Activated gamma-delta T cell treated with Interleukin-2 at 50 U/mL for 16 hours (primary cell): ENCODE measurements around the gene HERC2.
"Not testable (repeated sequence)": the region's sequence is repeated elsewhere in the genome, so short reads cannot be mapped to it uniquely, and the experiment has no call there.

Source experiments
- DNase-seq: peaks from one replicate; pipeline ENCODE4 v3.0.0-alpha.2; 2020

Gene HERC2

DNA sequence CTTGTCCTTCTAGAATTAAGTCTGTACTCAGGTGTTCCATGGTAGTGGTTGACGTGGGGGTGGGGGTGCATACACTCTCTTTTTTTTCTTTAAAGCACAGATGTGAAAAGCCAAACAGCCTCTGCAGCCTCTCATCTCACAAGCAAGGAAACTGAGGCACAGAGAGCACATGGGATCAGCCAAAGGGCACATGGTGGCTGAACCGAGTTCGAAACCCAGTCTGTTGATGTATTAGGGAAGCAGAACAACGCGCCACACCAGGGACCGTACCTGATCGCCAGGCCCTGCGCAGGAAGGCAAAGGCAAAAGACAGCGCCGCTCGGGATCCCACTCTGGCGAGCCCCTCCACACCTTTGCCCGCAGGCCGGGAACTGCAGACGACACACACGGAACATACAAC lies 47.3 kb downstream of the HERC2 start:
- DNase-seq: no peak

DNA sequence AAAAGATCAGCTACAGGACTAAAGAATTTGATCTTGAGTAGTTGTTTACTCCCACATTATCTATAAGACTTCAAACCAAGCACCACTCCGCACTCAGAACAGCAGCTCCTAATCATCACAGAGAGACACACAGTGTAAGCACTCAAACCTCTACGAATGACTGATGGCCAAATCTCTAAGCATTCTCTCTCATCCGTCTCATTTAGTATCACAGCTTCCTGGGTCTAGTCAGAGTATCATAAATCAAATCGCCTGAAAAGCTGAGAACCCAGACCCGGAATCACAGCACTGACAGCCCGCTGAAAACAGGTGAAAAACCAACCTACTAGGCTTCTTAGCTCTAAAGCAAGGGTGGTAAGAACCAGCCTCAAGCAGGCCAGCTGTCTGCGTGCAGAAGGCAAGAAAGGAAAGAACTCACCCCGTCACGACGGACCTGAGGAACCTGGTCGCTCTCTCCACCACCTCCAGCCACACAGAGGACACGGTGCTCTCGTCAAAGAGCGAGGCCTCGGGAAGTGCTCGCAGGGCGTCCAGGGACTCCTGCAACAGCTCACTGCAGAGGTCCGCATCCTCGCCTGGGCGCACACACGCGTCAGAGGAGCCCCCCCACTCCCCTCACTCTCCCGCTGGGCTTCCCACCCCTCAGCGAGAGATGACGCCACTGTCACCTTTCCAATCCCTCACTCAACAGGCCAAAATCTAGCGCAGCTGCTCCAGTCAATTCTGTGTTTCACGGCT lies 47.9 kb downstream of the HERC2 start:
- DNase-seq: no peak

DNA sequence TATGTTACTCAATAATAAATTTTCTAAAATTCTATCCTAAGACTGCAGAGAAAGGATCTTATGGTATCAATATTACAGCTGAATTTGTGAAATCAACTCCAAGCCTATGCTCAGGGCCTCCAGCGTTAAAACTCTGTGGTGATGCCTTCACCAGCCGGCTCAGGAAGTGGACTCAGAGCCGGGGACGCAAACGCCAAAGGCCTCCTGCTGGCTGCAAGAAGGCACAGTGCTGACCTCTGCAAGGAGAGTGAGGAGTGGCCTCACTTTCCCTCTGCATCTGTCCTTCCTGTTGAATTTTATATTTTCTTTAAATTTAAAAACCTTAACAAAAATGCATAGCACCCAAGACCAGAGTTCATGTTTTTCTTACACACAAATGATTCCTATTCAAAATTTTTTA lies 48.5 kb downstream of the HERC2 start:
- no peak for DNase-seq

DNA sequence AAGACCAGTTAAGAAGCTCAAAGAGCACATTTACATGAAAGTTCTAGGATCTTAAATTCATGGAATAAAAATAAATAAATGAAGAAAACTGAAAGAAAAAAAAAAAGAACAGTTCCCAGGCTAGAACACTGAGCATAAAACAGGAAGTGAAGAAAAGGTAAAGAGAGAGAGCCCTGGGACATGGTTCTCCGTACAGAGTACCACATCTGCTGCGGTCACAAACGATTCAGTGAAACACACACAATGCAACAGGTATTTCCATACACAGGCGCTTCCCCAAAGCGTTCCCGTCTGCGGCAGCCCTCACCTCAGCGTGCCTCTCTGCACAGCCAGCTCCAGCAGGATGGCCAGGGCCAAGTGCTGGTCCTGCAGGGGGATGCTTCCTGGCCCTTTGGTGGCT lies 49.4 kb downstream of the HERC2 start:
- DNase-seq: no peak

DNA sequence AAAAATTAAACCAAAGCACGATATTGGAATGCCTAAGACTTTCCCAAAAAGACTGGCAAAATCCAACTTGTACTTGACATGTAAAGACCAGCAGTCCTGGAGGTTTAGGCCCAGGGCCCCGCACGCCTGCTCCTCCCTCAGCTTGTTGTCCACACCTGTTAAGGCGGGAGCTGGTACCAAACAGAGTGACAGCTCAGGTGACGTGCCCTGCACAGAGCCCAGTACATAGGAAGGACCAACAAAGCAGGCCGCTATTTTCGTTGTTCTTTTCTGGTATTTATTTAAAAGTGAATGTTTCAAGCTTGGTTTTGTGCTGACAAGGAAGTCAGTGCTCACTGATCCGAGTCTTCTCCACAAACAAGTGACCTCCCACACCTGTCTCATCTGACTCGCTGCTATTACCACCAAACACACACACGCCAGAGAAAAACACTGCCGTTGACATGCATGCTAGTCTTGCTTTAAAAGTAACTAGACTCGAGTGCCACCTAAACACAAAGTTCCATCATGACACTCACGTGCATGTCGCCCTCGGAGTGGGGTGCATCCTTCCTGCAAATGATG lies 50.2 kb downstream of the HERC2 start:
- no peak for DNase-seq

DNA sequence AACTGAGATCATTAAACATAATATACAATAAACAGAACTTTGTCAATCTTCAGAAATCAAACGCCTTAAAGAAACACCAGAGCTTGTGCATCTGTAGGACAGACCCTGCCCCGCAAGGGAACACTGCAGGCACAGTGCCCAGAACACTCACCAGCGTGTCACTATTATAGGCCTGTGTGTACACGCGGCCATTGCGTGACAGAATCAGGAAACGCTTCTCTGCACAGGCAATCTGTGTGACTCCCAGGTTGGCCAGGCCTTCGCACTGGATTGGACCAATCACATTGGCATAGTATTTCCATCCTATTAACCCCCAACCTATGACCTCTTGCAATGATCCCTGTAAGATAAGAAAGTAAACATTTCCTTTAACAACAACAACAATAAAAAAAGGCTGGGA lies 52.9 kb downstream of the HERC2 start:
- no peak for DNase-seq

- DNase-seq: no peak
Observed at GRCh38 chr15:28267727-28268126, 54.3 kb downstream of the HERC2 start.

GRCh38 chr15:28265334-28266019 lies 56.5 kb downstream of the HERC2 start:
- no peak for DNase-seq

- DNase-seq: no peak
Observed at GRCh38 chr15:28264166-28264565, 57.8 kb downstream of the HERC2 start.

DNA sequence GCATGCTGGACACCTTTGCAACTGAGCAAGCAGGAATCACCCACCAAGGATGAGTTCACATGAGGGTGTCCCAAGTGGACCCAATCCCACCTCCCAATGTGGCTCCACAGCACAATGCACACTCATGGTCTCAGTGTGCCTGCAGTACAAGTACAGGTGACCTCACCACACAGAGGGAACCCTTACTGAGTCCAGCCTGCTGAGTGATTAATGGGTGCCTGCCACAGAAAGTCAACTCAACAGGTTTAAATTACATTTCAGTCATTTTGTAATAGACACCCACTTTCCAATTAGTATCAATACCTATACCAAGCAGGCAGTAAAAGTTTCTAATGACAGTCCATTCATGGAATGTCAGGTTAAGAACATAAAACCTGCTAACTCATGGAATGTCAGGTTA lies 59.5 kb downstream of the HERC2 start:
- DNase-seq: no peak

GRCh38 chr15:28260722-28261121 lies 61.3 kb downstream of the HERC2 start:
- DNase-seq: no peak

- DNase-seq: no peak
Observed at GRCh38 chr15:28260317-28260716, 61.7 kb downstream of the HERC2 start.

- no peak for DNase-seq
Observed at GRCh38 chr15:28255965-28256364, 66.0 kb downstream of the HERC2 start.

GRCh38 chr15:28252831-28253230 lies 69.1 kb downstream of the HERC2 start:
- DNase-seq: no peak

DNA sequence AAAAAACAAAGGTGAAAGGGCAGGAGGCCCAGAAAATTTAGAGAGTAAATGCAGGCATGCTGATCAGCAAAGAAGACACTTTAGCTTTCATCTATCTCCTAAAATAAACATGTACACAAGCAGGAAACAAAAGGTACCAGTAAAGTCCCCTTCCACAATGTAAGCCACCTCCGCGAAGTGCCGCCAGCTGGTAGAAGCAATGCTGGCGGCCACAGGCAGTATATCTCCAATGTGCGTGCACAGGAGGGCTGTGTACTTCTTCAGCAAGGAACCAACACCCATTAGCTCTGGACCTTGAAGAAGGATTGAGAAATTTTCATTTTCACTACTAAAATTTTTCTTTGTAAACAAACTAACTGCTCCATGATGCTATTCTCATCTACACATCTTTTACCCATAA lies 75.4 kb downstream of the HERC2 start:
- no peak for DNase-seq

DNA sequence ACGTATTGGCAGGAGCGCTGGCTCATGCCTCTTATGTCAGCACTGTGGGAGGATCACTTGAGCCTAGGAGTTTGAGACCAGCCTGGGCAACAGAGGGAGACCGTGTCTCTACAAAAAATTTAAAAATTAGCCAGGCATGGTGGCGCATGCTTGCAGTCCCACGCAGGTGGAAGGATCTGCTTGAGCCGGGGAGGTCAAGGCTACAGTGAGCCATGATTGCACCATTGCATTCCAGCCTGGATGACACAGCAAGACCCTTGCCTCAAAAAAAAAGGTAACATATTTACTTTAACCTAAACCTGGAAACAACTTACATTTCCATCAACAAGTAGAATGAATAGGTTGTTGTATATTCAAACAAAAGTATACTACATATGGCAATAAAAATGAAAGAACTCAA lies 78.1 kb downstream of the HERC2 start:
- no peak for DNase-seq

GRCh38 chr15:28243399-28243798 lies 78.6 kb downstream of the HERC2 start:
- DNase-seq: no peak

DNA sequence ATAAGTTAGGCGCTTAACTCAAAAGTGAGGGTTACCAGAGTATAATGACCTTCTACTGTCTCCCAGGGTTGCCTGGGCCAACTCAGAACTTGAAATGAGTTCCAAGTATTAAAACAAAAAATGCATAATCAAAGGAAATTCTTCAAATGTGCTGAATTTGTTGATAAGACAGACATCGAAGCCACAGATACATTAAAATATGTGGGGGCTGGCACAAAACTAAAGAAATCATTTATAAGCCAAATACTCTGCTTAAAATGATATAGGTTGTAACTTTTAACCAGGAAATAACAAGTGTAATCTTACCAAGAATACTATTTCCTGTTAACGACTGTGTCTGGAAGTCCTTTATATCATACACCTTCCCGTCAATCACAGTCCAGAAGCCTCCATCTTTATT lies 83.7 kb downstream of the HERC2 start:
- not testable (repeated sequence) for DNase-seq

DNA sequence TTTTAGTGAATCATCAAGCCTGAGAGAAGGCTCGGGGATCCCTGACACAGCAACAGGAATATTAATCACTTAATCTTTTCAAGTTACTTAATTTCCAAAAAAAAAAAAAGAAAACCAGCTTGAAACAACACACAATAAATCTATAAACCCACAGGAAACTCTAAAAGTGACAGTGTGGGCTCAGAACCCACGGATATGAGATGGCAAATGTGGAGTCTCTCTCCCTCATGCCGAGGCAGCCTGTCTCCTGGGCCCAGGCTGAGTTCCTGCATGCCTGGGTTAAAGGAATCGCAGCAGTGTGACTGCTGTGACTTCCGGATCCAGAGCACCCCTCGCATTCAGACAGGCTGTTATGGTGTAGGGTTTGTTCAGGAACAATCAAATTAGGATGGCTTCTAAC lies 90.2 kb downstream of the HERC2 start:
- DNase-seq: not testable (repeated sequence)

DNA sequence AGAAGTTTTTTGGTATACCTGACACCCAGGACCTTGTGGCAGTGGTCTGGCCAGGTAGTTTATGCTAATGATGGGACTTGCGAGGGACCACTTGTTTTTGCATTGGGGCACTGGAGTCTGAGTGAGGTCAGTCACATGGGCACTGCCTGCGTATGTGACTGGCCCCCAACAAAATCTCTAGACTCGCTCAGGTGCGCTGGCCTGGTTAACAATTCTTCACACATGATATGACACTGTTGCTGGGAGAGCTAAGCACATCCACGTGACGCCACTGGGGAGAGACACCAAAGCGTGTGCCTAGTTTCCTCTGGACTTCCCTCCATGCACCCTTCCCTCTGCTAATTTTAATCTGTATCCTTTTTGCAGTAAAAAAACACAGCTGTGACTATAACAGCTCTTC lies 90.6 kb downstream of the HERC2 start:
- DNase-seq: not testable (repeated sequence)

DNA sequence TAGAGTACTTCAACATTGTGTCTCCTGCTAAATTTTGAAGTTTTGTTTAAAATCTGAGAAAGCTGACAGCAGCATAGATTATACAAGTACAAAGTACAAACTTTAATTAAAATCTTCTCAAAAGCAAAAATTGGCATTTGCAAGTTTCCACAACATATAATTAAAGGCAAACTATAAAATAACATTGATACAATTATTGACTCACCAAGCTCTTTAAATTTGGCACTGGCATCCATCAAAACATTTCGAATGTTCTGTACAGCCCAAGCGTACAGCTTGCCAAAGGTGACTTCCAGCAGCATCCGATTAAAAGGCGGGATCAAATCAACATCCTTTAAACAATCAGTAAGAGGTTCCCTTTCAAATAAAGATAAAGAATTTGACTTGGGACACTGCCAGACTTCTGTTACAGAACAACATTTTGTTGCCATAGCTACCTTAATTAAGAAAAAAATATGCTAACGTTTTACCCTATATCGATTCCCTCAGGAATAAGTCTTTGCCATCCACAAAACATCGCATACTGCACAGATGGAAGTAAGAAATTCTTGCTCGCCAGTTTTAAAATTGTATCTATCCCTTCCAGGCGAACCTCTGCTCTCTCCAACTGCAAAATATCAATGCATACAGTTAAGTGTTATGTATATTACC lies 92.9 kb downstream of the HERC2 start:
- not testable (repeated sequence) for DNase-seq

GRCh38 chr15:28228096-28228495 lies 93.9 kb downstream of the HERC2 start:
- no peak for DNase-seq

DNA sequence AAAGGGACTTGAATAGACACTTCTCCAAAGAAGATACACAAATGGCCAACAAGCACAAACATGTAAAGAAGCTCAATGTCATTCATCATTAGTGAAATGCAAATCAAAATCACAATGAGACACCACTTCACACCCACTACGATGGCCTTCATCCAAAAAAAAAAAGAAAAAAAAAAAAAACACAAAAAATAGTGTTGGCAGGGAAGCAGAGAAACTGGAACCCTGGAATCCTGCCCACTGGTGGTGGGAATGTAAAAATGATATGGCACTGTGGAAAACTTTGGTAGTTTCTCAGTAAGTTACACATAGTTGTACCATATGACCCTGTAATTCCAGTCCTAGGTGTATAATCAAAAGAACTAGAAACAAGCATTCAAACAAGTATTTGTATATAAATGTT lies 94.7 kb downstream of the HERC2 start:
- DNase-seq: not testable (repeated sequence)

DNA sequence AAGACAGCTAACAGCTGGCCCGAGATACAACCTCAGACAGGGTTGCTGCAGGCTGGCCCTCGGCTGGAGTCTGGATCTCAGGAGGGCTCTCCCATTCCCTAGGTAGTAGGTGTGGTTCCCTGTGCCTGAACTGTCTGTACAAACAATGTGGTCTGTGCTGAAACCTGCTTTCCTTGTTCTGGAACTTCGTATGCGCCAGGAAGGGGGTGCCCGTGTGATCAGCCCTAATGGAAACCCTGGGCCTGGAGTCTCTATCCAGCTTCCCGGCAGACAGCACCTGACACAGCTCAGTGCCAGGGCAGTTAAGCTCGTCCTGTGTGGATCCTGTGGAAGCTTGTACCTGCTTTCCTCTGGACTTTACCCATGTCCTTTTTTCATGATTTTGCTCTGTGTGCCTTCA lies 99.4 kb downstream of the HERC2 start:
- not testable (repeated sequence) for DNase-seq
